ENCODE results near the gene IL13RA2. TPM values are rescaled to one million over a fixed set of nuclear protein-coding genes. Genes with fewer than 3 reads are reported as not detected.

Gene IL13RA2
- total and polyA plus RNA-seq, 9 of the 15 experiments (the other 6 are each of a cell fraction or from before 2014, with no cell fraction given): 0.06 to 0.18 (median 0.15) TPM; not detected in 6

DNA sequence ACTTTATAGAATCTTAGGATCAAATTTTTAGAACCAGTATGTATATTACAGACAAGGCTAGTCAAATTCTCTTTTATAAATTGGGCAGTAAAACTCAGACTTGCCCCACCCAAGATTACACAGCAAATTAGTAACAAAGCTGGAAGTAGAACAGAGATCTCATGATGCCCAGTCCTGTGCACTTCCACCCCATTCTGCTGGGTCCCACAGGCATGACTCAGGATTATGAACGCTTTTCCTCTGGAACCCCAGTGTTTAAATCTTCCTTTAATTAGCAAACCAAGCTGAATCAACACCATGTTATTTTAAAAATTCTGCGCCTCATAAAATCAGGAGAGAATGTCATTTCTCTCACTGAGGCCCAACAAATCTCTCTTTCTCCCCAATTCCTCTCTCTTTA is 1.5 kb upstream of the IL13RA2 start:
- H2AFZ ChIP-seq (ENCODE audit: low read depth, low read length): no peak overlapping the region

More for the DNA sequence above, 1.5 kb upstream of the IL13RA2 start:
- no peak overlapping the region for H3K4me3 ChIP-seq
- H3K79me2 ChIP-seq (ENCODE audit: control insufficient read depth, insufficient read depth, low read length): no peaks in the 10 kb centered on the region
- ChIA-PET POLR2A (interaction anchor here (0.7 kb wide), 1 partner anchor 28 kb away, joined by 3 read pairs; no protein-coding TSS in a partner anchor), CTCF (ENCODE audit: low intra/inter-chr PET ratio) (no interaction called here)
- H3K4me1 ChIP-seq (replicated peaks in 1 of 2; ENCODE audit: control insufficient read depth in 2 of 2, insufficient read depth in 2 of 2, low read length in 2 of 2): no peaks in the 10 kb centered on the region
- no peak overlapping the region for H3K27ac ChIP-seq (ENCODE audit: extremely low read depth, low read depth, low read length)
- TF ChIP-seq MEF2D (tag; conservative IDR thresholded peaks at IDR 0.05; ENCODE audit: low read depth) (no peak), EZH2 (IDR thresholded peaks at IDR 0.05; ENCODE audit: borderline replicate concordance, low read depth, low read length) (no peak), NR0B1 (IDR thresholded peaks at IDR 0.05; ENCODE audit: partially characterized antibody) (no peak), HNRNPUL1 (IDR thresholded peaks at IDR 0.05; ENCODE audit: low read length) (no peak), PURB (CRISPR knock-in tag; IDR thresholded peaks at IDR 0.05; ENCODE audit: low read depth) (no peak)
- TF ChIP-seq, protein P1, sequence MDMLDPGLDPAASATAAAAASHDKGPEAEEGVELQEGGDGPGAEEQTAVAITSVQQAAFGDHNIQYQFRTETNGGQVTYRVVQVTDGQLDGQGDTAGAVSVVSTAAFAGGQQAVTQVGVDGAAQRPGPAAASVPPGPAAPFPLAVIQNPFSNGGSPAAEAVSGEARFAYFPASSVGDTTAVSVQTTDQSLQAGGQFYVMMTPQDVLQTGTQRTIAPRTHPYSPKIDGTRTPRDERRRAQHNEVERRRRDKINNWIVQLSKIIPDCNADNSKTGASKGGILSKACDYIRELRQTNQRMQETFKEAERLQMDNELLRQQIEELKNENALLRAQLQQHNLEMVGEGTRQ (CRISPR knock-in tag; IDR thresholded peaks at IDR 0.05): no peak
- H3K27me3 ChIP-seq (ENCODE audit: control insufficient read depth in 2 of 2, insufficient read depth in 2 of 2, low read length in 2 of 2): no peaks in the 10 kb centered on the region
- FAIRE-seq (no peak), ATAC-seq (no peak), DNase-seq (ENCODE audit: extremely low read depth in 1 of 4, low spot score in 3 of 4) (no peak)
- no TSS peak for BruUV-seq (replicated peaks)
- intact Hi-C loops (cut with micrococcal nuclease): no loop called here
- H3K9me1 ChIP-seq (ENCODE audit: control insufficient read depth, insufficient read depth, low read length): no peaks in the 10 kb centered on the region
- in situ Hi-C loops (cut with MboI): no loop called here
- no peak overlapping the region for H3K9ac ChIP-seq (ENCODE audit: insufficient read depth in 1 of 2, low read depth in 2 of 2, low read length in 2 of 2)
- H4K20me1 ChIP-seq (replicated peaks; ENCODE audit: control insufficient read depth, insufficient read depth, low read length): no peaks in the 10 kb centered on the region
- no peaks in the 10 kb centered on the region for H3K9me3 ChIP-seq (replicated peaks; ENCODE audit: control insufficient read depth, insufficient read depth, low read depth, low read length)
- H3K4me2 ChIP-seq (ENCODE audit: insufficient read depth, low read length): no peak overlapping the region
- 0% methylated on average over 2 of the region's 2 CpGs for WGBS (ENCODE audit: insufficient coverage, low coverage, missing lambda C conversion rate)
- no peaks in the 10 kb centered on the region for H3K36me3 ChIP-seq (ENCODE audit: control insufficient read depth, insufficient read depth, low read length)
